DMS53 (cell line): ENCODE measurements around the gene CTIF.

Experiments
- DNase-seq: peaks from one replicate; lab custom pipeline; 2025; lab: John Stamatoyannopoulos, UW

The CTIF gene

GRCh38 chr18:48790226-48790863, 251.5 kb downstream of the CTIF start:
- no peak for DNase-seq

- no peak for DNase-seq
These were observed 252.2 kb downstream of the CTIF start for GRCh38 chr18:48790869-48791635.

GRCh38 chr18:48791636-48792105, 252.8 kb downstream of the CTIF start:
- DNase-seq, result no peak

- no peak for DNase-seq
These were observed 253.3 kb downstream of the CTIF start for GRCh38 chr18:48792141-48792540.

GRCh38 chr18:48792611-48793380, 254.0 kb downstream of the CTIF start:
- no peak for DNase-seq

- DNase-seq, result no peak
These were observed 255.6 kb downstream of the CTIF start for GRCh38 chr18:48794251-48794970.

GRCh38 chr18:48795696-48796095, 256.9 kb downstream of the CTIF start:
- no peak for DNase-seq

- DNase-seq, result no peak
These were observed 257.8 kb downstream of the CTIF start for GRCh38 chr18:48796491-48797205.

GRCh38 chr18:48797841-48798255, 259.0 kb downstream of the CTIF start:
- DNase-seq, result no peak

- no peak for DNase-seq
These were observed 259.8 kb downstream of the CTIF start for GRCh38 chr18:48798334-48799245.

GRCh38 chr18:48799724-48800315, 261.0 kb downstream of the CTIF start:
- DNase-seq, result no peak

GRCh38 chr18:48800466-48800865, 261.6 kb downstream of the CTIF start:
- DNase-seq, result no peak

GRCh38 chr18:48800876-48801727, 262.3 kb downstream of the CTIF start:
- DNase-seq, result no peak

- no peak for DNase-seq
These were observed 263.1 kb downstream of the CTIF start for GRCh38 chr18:48801728-48802542.

- peak; percentile 45 for DNase-seq
These were observed 263.9 kb downstream of the CTIF start for GRCh38 chr18:48802543-48803290.

GRCh38 chr18:48803518-48803917, 264.7 kb downstream of the CTIF start:
- DNase-seq, result no peak
